ENCODE data around the gene AARS2.

GRCh38 chr6:44268095-44268628, 45.0 kb downstream of the AARS2 start:
- TF ChIP-seq, protein P1, sequence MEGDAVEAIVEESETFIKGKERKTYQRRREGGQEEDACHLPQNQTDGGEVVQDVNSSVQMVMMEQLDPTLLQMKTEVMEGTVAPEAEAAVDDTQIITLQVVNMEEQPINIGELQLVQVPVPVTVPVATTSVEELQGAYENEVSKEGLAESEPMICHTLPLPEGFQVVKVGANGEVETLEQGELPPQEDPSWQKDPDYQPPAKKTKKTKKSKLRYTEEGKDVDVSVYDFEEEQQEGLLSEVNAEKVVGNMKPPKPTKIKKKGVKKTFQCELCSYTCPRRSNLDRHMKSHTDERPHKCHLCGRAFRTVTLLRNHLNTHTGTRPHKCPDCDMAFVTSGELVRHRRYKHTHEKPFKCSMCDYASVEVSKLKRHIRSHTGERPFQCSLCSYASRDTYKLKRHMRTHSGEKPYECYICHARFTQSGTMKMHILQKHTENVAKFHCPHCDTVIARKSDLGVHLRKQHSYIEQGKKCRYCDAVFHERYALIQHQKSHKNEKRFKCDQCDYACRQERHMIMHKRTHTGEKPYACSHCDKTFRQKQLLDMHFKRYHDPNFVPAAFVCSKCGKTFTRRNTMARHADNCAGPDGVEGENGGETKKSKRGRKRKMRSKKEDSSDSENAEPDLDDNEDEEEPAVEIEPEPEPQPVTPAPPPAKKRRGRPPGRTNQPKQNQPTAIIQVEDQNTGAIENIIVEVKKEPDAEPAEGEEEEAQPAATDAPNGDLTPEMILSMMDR (IDR thresholded peaks at IDR 0.05), result peak; percentile 96
- no peak for TF ChIP-seq ZFX (IDR thresholded peaks at IDR 0.05; ENCODE audit: borderline replicate concordance)

Data from 22Rv1 (cell line).